Stimulated activated CD8-positive, alpha-beta memory T cell treated with anti-CD3 and anti-CD28 coated beads, Interleukin-12 subunit alpha, Interleukin-12 subunit beta, amount 100 ng/mL, for 24 hours (primary cell): ENCODE results near the gene ANKS1B.
"Not testable (repeated sequence)": the region's sequence is repeated elsewhere in the genome, so short reads cannot be mapped to it uniquely, and the experiment has no call there.

Source experiments
- DNase-seq: peaks from one replicate; pipeline ENCODE4 v3.0.0-alpha.2; 2020; ENCODE audit errors: extremely low read depth

Gene ANKS1B

GRCh38 chr12:99271071-99271470 lies 713.7 kb downstream of the ANKS1B start:
- no peak for DNase-seq

- no peak for DNase-seq
Observed at GRCh38 chr12:99267038-99267437, 717.7 kb downstream of the ANKS1B start.

- DNase-seq = no peak
Observed at GRCh38 chr12:99265648-99266047, 719.1 kb downstream of the ANKS1B start.

GRCh38 chr12:99261256-99261655 lies 723.5 kb downstream of the ANKS1B start:
- DNase-seq = no peak

- DNase-seq = no peak
Observed at GRCh38 chr12:99260456-99260996, 724.2 kb downstream of the ANKS1B start.

GRCh38 chr12:99259040-99259934 lies 725.4 kb downstream of the ANKS1B start:
- DNase-seq = no peak

- no peak for DNase-seq
Observed at GRCh38 chr12:99257672-99258071, 727.1 kb downstream of the ANKS1B start.

GRCh38 chr12:99253068-99253467 lies 731.7 kb downstream of the ANKS1B start:
- no peak for DNase-seq

GRCh38 chr12:99250091-99250490 lies 734.6 kb downstream of the ANKS1B start:
- no peak for DNase-seq

- DNase-seq = no peak
Observed at GRCh38 chr12:99249543-99249942, 735.2 kb downstream of the ANKS1B start.

- not testable (repeated sequence) for DNase-seq
Observed at GRCh38 chr12:99237907-99238538, 746.7 kb downstream of the ANKS1B start.

- no peak for DNase-seq
Observed at GRCh38 chr12:99235381-99235780, 749.4 kb downstream of the ANKS1B start.

- DNase-seq = no peak
Observed at GRCh38 chr12:99234702-99235101, 750.0 kb downstream of the ANKS1B start.

GRCh38 chr12:99232324-99232723 lies 752.4 kb downstream of the ANKS1B start:
- DNase-seq = no peak

GRCh38 chr12:99231031-99231430 lies 753.7 kb downstream of the ANKS1B start:
- DNase-seq = no peak

- no peak for DNase-seq
Observed at GRCh38 chr12:99224237-99224636, 760.5 kb downstream of the ANKS1B start.

- DNase-seq = no peak
Observed at GRCh38 chr12:99223579-99223978, 761.2 kb downstream of the ANKS1B start.

- DNase-seq = no peak
Observed at GRCh38 chr12:99213047-99213446, 771.7 kb downstream of the ANKS1B start.

- no peak for DNase-seq
Observed at GRCh38 chr12:99212275-99212674, 772.5 kb downstream of the ANKS1B start.

GRCh38 chr12:99205111-99205510 lies 779.6 kb downstream of the ANKS1B start:
- DNase-seq = no peak

GRCh38 chr12:99201906-99202645 lies 782.7 kb downstream of the ANKS1B start:
- no peak for DNase-seq

GRCh38 chr12:99200711-99201384 lies 783.9 kb downstream of the ANKS1B start:
- no peak for DNase-seq
